Left ventricle myocardium superior (tissue), 1 donor: Measurements from ENCODE around the gene CAV3. TPM values are rescaled to one million over a fixed set of nuclear protein-coding genes. Genes with fewer than 3 reads are reported as not detected.

Source experiments
- ATAC-seq: fragments of 200-7000 bp; cut with Tn5 transposase; one replicate; pipeline ENCODE4 v1.9.1; 2020; ENCODE audit warnings: mild to moderate bottlenecking, moderate library complexity
- DNase-seq: peaks from one replicate; pipeline ENCODE4 v3.0.0-alpha.2; 2020
- intact Hi-C: fragments of 100-400 bp; cut with micrococcal nuclease; formaldehyde crosslinking; loops from one replicate; pipeline ENCODE4 v1.11.0; 2022
- total RNA-seq: library from RNA; stranded (reverse); fragmentation: NEBNext Ultra II Directional; extraction: Animal tissue kit (Norgen Biotek cat#: 25700); gene quantifications from one replicate; pipeline ENCODE4 v1.2.1, GENCODE V29; 2021
- donor health status: DM: no; HTN: yes; CAD: no; lungs with severe emphysema.

CAV3 gene
- total RNA-seq, 1 donor from 2014 or later = 28.2 TPM

DNA sequence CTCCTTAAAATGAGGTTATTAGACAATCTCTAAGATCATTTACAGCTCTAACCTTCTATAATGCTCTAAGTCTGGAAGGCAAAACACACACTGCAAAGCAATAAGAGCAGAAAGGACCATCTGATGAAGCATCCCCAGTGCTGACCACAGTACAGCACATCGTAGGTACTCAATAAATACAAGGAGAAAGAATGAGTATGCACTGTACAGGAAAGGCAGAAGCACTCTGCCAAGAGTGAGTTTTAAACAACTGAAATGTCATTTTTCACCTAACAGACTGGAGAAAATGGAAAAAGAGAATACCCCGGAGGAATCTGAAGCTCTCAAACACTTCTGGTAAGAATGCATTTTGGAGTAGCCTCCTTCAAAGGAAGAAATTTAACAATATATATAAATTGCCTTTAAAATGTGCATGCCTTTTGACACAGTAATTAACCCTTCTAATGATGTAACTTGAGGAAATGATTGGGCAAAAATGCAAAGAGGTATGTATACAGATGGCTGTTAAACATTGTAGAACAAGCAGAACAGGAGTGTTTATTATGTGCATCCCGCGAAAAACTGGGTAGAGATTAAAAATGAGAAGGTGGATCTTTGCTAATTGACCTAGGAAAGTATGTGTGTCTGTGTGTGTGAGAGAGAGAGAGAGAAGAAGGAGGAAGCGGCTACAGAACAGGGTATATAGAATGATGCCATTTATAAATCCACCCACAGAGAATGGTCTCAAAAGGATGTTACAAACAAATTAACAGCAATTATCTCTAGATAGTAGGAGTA, 43.8 kb downstream of the CAV3 start:
- intact Hi-C loops = no loop called here
- ATAC-seq (no peak), DNase-seq (no peak)

- intact Hi-C loops = no loop called here
- no peak for ATAC-seq
These were observed 44.3 kb downstream of the CAV3 start for GRCh38 chr3:8777978-8778267.

DNA sequence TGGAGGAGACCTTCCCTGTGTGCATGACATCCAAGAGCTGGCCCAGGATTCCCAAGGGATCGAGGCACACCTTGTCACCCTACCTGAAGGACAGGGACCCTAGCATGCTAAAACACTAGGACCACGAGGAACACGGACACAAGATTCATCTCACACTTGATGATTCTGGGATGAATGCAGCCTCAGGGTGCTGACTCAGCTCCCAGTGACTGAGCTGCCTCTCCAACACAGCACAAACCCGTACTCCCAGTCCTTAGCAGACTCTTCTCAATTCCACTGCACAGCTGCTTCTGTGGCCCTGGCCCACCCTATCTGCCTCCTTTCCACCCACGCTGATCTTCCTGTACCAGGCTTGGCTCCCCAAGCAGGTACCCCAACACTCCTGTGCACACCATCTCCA, 44.9 kb downstream of the CAV3 start:
- DNase-seq = no peak
- no peak for ATAC-seq
- intact Hi-C loops = no loop called here

More at GRCh38 chr3:8777978-8778267, 44.3 kb downstream of the CAV3 start:
- no peak for DNase-seq

DNA sequence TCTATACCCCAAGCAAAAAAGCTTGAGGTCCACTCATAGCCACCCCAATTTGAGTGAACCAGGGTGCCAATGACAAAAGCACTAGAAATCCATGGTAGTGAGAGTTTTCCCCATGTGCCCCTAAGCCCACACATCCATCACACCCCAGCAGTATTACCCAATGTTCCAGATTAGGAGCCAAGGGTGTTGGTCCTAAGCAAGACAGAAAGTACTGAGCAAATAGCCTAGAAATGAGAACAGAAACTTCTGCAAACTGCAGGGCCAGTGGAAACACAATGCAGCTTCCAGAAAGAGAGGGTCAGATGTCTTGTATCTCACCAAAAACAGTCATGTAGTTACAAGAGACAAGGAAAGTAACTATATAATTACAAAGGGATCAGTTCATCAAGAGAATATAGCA, 46.7 kb downstream of the CAV3 start:
- DNase-seq (no peak), ATAC-seq (no peak)
- intact Hi-C loops = no loop called here

DNA sequence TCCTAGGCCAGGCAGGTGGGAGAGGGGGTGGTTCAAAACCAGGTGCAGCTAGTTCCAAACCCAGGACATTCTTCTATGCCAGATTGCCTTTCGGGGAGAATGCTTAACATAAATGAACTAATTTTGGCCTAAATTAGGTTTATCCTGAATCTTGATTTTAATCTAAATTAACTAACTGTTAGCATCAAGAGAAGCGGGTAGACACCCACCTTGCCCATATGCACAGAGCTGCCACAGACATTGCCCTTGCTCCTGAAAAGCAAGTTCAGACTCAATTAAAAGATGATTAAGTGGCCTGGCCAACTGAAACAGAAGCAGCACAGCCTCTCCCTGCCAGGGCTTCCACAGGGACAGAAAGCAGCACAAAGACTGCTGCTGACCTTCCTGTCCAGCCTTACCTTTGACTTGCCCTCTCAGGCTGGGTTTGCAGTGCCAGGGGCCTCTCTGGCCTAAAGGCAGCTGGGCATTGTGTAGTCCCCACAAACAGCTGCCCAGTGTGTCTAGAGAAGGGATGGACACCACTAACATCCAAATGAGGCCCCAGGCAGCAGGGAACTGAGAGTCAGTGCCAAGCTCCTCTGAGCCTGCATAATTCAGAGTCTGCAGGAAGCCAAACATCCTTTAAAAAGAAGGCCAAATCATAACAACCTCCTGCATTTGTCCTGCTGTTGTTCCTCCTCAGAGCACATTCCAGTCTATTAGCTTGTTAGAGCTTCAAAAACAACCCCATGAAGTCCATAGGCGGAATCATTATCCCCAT, 51.3 kb downstream of the CAV3 start:
- DNase-seq (no peak), ATAC-seq (no peak)
- intact Hi-C loops = no loop called here

GRCh38 chr3:8790529-8790928, 56.9 kb downstream of the CAV3 start:
- ATAC-seq (no peak), DNase-seq (no peak)
- intact Hi-C loops = no loop called here

- DNase-seq = no peak
- ATAC-seq = no peak
- intact Hi-C loops = no loop called here
These were observed 59.6 kb downstream of the CAV3 start for GRCh38 chr3:8793242-8793641.

DNA sequence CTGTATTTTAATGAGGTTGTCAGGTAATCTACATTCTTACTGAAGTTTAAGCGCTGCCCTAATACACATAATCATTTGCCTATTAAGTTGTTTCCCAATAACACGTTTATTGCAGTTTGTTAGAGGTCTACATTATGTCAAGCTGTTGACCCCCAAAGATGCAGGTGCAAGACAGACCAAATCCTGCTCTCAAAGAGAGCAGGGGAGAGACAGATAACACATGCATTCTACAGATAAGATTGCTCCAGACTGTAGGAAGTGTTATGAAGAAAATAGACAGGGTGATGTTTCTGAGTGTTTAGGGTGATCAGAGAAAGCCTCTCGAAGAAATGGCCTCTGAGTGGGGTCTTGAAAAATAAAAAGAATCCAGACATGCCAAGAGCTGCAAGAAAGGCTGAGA, 60.6 kb downstream of the CAV3 start:
- intact Hi-C loops = no loop called here
- ATAC-seq = no peak
- no peak for DNase-seq

Other genes with a start within 250 kb of the CAV3 start
- gene LMCD1, start 232.0 kb upstream of the CAV3 start, total RNA-seq = 37.9 TPM
- gene SSUH2, start 89.0 kb upstream of the CAV3 start, total RNA-seq = 0.57 TPM
- 0.20 TPM for gene OXTR, start 35.8 kb downstream of the CAV3 start, total RNA-seq
- gene RAD18, start 229.7 kb downstream of the CAV3 start, total RNA-seq = 8.5 TPM